GM23248 (cell line): ENCODE results near the gene NCOA3.

Experiments used
- EZH2 ChIP-seq: fragments of 200-600 bp; sonication (generic); IDR thresholded peaks from 2 replicates; pipeline ENCODE4 v1.6.1; 2018; ENCODE audit warnings: antibody characterized with exemption, mild to moderate bottlenecking; ENCODE audit not compliant: insufficient read depth, poor library complexity, severe bottlenecking
- EZH2phosphoT487 ChIP-seq: fragments of 200-600 bp; sonication (generic); IDR thresholded peaks from 2 replicates; pipeline ENCODE4 v1.6.1; 2018; ENCODE audit warnings: antibody characterized with exemption, moderate library complexity, mild to moderate bottlenecking, low read depth; ENCODE audit not compliant: insufficient read depth

DNA sequence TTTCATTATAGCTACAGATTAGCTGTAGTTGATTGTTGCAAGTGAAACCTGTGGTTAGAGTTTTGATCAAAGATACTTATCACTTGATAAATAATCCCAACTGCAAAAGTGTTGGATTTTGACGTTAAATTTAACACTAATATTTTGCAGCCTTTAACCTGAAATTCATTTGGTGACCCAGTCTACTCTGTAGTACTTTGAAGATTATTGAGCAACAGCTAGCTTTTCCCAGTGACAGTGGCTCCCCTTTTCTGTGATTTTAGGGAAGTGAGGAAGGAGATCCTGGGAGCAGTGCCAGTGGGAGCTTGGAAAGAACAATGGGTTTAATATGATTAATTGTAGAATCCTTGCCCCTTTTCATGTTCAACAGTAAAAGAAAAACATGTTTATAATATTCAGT is 76.9 kb downstream of the NCOA3 start:
- TF ChIP-seq EZH2phosphoT487 (no peak), EZH2 (no peak)
